Breast epithelium (tissue), 3 donors: ENCODE results near the gene RWDD1.

ENCODE experiments used
- POLR2A ChIP-seq: fragments of 450-650 bp; IDR thresholded peaks from one replicate; pipeline ENCODE4 v1.6.1; 2016; ENCODE audit warnings: antibody characterized with exemption, mild to moderate bottlenecking, moderate library complexity
- POLR2AphosphoS5 ChIP-seq, 3 donors: sonication (generic); formaldehyde crosslinking; IDR thresholded peaks; one replicate each; pipeline ENCODE4 v1.6.1; 2017; ENCODE audit warnings: antibody characterized with exemption in 3 of 3
- TF ChIP-seq, protein P1 (sequence below), 3 donors: fragments of 450-650 bp; IDR thresholded peaks; one replicate each; pipeline ENCODE4 v1.5.1; 2016 to 2017; ENCODE audit warnings: antibody characterized with exemption in 3 of 3, mild to moderate bottlenecking in 3 of 3, moderate library complexity in 3 of 3

DNA sequence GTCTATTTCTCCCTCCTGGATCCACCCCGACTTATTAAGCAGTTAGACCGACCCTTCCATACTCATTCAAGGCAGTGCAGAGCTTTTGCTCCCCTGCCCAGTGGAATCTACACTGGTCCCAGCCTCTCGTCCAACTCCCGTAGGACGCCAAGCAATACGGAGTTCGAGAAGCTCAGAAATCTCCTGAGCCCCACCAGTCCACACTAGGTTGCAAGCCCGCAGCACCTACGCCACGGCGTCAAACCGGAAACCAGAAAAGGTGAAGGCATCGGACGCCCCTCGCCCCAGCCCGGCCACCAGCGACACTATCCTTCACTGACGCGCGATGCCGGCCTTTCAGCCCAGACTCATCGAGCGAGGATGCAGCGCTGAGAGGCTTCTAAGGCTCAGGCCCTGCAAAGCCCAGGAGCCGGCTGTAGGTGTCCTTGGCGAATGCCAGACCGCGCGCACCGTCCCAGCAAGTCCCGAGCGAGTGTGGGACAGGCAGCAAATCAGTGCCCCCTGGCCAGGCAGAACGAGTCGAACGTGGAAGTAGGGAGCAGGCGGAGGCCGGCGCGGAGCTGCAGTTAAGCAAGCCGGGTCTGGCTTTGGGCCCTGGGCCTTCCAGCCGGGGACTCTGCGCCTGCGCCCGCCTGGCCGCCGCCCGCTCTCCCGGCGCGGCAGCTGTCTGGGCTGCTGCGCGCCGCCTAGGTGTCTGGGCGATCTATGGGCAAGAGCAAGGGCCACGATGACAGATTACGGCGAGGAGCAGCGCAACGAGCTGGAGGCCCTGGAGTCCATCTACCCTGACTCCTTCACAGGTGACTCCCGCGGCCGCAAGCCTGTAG, at the start of gene RWDD1:
- TF ChIP-seq POLR2A = peak; percentile 21
- TF ChIP-seq, protein P1, sequence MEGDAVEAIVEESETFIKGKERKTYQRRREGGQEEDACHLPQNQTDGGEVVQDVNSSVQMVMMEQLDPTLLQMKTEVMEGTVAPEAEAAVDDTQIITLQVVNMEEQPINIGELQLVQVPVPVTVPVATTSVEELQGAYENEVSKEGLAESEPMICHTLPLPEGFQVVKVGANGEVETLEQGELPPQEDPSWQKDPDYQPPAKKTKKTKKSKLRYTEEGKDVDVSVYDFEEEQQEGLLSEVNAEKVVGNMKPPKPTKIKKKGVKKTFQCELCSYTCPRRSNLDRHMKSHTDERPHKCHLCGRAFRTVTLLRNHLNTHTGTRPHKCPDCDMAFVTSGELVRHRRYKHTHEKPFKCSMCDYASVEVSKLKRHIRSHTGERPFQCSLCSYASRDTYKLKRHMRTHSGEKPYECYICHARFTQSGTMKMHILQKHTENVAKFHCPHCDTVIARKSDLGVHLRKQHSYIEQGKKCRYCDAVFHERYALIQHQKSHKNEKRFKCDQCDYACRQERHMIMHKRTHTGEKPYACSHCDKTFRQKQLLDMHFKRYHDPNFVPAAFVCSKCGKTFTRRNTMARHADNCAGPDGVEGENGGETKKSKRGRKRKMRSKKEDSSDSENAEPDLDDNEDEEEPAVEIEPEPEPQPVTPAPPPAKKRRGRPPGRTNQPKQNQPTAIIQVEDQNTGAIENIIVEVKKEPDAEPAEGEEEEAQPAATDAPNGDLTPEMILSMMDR (IDR thresholded peaks at IDR 0.05) = peak in 1 of 3 donors; percentile 25
- peak in 2 of 3 donors; percentile 73 to 84 for TF ChIP-seq POLR2AphosphoS5 (IDR thresholded peaks at IDR 0.05)
